NCI-H82 treated with DMSO at 0.1 percent for 48 hours (cell line): ENCODE measurements around the gene DIDO1.
A peak's percentile ranks its signal among the peaks of the same experiment; 100 is the strongest.

Source experiments
- DNase-seq: peaks from one replicate; lab custom pipeline; 2025; ENCODE audit not compliant: unreplicated experiment; lab: John Stamatoyannopoulos, UW

DIDO1 gene

GRCh38 chr20:62926229-62927127 lies at the start of gene DIDO1:
Gene DIDO1, minus strand, starts transcription at chr20:62926505.
- peak; percentile 59 for DNase-seq

GRCh38 chr20:62975251-62975760 lies 49.0 kb upstream of the DIDO1 start:
- no peak for DNase-seq

GRCh38 chr20:62972845-62973745 lies 46.8 kb upstream of the DIDO1 start:
- DNase-seq: no peak

DNA sequence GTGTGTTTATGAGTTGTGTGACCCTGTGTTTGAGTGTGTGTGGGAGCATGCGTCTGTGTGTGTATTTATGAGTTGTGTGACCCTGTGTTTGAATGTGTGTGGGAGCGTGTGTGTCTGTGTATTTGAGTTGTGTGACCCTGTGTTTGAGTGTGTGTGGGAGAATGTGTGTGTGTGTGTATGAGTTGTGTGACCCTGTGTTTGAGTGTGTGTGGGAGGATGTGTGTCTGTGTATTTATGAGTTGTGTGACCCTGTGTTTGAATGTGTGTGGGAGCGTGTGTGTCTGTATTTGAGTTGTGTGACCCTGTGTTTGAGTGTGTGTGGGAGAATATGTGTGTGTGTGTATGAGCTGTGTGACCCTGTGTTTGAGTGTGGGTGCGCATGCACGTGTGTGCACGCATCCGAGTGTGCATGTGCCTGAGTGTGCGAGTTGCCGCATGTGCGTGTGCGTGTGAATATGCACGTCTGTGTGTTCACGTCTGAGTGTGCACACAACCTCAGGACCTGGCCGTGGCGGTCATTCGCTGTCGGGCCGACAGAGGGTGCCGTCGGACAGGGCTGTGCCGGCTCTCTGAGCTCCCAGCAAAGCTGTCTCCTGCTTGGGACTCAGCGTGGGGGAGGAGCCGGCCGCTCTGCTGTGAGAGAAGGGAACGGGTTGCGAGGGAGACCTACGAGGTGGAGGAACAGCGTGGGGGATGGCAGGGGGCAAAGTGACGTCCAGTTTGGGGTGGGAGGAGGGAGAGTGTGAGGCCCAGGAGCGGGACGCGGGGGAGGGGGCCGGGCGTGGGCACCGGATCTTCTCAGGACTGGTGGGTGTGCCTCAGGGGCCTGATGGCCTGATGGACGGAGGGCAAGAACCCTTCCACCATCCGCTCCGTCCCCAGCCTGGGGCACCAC lies 45.9 kb upstream of the DIDO1 start:
- DNase-seq: peak; percentile 6

GRCh38 chr20:62971211-62971949 lies 45.1 kb upstream of the DIDO1 start:
- DNase-seq: no peak

GRCh38 chr20:62970307-62971210 lies 44.3 kb upstream of the DIDO1 start:
- no peak for DNase-seq

DNA sequence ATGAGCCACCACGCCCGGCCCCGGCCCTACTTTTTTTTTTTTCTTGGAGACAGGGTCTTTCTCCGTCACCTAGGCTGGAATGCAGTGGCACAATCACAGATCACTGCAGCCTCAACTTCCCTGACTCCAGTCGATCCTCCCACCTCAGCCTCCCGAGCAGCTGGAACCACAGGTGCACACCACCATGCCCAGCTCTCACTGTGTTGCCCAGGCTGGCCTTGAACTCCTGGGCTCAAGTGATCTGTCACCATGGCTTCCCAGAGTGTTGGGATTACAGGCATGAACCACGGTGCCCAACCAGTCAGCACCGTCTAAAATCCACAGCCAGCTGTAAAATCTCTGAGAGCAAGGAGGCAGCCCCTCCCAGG lies 43.6 kb upstream of the DIDO1 start:
- no peak for DNase-seq

- no peak for DNase-seq
Measured at GRCh38 chr20:62969179-62969760, 43.0 kb upstream of the DIDO1 start.

GRCh38 chr20:62968378-62969178 lies 42.3 kb upstream of the DIDO1 start:
- no peak for DNase-seq

DNA sequence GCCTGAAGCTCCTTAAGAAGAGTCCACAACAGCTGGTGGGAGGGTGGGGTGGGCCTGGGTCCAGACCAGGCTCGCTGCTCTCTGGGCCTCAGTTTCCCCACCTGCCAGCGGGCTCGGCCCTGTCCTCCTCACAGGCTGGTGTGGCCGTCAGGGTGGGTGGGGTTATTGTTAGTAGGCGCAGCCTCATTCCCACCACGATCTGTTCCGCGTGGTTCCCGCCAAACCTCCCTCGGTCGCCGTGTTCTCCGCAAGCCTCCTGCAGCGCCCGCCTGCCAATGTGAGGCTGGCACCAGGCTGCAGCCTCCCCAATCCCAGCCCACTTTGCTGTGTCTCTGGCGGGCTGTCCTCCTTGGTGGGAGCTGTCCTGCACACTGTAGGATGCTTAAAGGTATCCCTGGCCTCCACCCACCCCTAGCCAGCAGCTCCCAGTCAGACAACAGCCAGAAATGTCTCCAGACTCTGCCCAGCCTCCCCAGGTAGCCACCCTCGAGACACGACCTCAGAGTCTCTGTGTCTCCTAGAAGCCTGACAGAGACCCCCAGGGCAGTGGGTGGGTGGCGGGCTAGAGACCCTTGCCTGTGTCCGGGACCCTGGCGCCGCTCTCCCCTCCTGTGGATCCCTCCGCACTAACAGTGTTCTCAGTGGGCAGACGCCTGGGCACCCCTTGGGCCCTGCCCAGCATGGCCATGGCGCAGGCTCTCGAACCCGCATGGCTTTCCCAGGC lies 41.5 kb upstream of the DIDO1 start:
- DNase-seq: no peak

DNA sequence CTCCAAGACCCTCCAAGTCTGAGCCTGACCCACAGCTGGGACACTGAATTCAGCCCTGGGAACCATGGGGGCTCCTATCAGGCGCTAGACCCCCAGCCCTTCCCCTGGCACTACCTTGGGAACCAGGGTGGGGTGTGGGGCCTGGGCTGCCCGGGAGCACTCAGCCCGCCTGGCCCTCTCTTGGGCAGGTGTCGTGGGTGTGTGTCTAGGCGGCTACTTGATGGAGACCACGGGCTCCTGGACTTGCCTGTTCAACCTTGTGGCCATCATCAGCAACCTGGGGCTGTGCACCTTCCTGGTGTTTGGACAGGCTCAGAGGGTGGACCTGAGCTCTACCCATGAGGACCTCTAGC lies 40.8 kb upstream of the DIDO1 start:
- DNase-seq: no peak

- no peak for DNase-seq
Measured at GRCh38 chr20:62966212-62967148, 40.2 kb upstream of the DIDO1 start.

DNA sequence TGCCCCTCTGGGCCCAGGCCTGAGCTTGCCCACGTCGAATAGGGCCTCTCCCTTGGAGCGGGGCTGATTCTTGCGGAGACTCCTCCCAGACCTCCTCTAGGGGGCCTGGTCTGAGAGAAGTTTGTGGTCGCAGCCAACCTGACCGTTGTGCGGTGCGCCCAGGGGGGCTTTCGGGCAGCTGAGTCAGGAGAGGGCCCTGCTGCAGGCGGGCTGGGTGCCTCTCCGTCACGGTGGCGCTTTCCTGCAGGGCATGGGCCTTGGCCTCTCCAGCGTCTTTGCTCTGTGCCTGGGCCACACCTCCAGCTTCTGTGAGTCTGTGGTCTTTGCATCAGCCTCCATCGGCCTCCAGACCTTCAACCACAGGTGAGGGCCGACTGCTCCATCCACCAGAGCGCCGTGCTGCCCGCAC lies 39.1 kb upstream of the DIDO1 start:
- no peak for DNase-seq

- no peak for DNase-seq
Measured at GRCh38 chr20:62964700-62965099, 38.4 kb upstream of the DIDO1 start.

- DNase-seq: no peak
Measured at GRCh38 chr20:62963614-62964397, 37.5 kb upstream of the DIDO1 start.
